Stimulated activated CD8-positive, alpha-beta memory T cell treated with anti-CD3 and anti-CD28 coated beads, Interleukin-15, amount 100 ng/mL, for 48 hours (primary cell): ENCODE results near the gene POU2F1.

Experiments used
- DNase-seq, 2 donors: peaks; one replicate each; pipeline ENCODE4 v3.0.0-alpha.2; 2020; ENCODE audit warnings: low read depth in 2 of 2

The POU2F1 gene

GRCh38 chr1:167220537-167221125 is at the start of gene POU2F1:
TSS of gene POU2F1 (plus strand) at chr1:167220886. CDS start at chr1:167220898, 12 bp downstream.
- peak; percentile 97 for DNase-seq

DNA sequence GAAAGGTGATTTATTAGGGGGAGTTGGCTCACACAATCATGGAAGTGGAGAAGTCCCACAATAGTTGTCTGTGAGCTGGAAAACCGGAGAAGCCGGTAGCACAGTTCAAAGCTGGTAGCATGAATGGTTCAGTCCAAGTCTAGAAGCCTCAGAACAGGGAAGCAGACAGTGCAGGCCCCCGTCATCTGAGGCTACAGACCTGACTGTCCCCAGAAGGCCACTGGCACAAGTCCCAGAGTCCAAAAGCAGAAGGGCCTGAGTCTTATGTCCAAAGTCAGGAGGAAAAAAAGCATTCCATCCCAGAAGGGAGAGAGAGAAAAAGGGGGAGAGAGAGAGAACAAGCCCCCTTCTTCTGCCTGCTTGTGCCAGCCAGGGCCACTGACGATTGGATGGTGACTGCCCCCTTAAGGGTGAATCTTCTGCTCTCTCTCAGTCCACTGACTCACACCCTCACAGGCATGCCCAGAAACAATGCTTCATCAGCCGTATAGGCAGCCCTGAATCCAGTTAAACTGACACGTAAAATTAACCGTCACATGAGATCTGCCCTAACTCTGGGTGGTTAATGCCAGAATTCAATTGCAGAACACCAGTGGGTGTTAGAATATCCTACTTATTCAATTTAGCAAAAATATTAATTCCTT is 49.3 kb upstream of the POU2F1 start:
- DNase-seq, result no peak

GRCh38 chr1:167173516-167174184 is 47.0 kb upstream of the POU2F1 start:
- no peak for DNase-seq

DNA sequence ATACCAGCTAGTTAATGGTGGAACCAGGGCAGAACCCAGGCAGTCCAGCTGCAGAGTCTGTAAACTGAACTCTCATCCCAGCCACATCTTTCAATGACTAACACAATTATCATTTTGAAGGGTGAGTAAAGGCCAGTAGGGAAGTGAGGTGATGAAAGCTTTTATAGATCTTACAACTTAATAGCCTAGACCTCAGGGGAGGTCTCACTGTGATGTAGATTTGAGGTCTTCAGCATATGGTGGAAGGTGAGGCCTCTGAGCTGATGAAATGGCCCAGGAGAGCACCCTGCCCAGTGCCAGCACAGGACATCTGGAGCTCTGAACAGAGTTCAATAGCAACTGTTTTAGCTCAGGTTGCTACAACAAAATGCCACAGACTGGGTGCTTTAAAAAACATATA is 44.8 kb upstream of the POU2F1 start:
- no peak for DNase-seq

GRCh38 chr1:167178831-167179230 is 41.9 kb upstream of the POU2F1 start:
- no peak for DNase-seq

DNA sequence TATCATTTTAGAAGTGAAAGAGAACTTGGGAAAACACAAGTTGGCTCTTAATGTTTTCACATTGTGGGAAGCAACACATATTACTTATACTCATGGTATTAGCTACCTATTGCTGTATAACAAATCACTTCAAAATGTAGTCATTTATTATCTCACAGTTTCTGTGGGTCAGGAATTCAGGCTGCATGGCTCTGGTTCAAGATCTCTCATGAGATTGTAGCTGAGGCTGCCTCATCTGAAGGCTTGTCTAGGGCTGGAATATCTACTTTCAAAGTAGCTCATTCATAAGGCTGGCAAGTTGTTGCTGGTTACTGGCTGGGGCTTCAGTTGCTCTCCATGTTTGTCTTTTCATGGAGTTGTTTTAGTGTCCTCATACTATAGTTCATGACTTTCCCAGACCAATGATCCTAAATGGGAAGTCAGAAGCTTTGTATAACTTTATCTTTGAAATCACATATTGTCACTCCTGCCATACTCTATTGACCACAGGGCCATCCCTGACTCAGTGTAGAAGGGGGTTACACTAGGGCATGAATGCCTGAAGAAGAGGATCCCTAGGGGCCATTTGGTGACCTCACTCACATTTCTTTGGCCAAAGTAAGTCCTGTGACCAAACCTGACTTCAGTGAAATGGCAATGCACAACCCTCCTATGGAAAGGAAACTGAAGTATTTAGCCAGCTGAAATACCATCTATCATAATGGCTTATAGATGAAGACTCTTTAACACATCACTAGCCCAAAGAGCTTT is 37.9 kb upstream of the POU2F1 start:
- no peak for DNase-seq

GRCh38 chr1:167184081-167184480 is 36.6 kb upstream of the POU2F1 start:
- DNase-seq, result no peak

- no peak for DNase-seq
Measured at GRCh38 chr1:167185062-167185461, 35.6 kb upstream of the POU2F1 start.

GRCh38 chr1:167185974-167186657 is 34.6 kb upstream of the POU2F1 start:
- no peak for DNase-seq

DNA sequence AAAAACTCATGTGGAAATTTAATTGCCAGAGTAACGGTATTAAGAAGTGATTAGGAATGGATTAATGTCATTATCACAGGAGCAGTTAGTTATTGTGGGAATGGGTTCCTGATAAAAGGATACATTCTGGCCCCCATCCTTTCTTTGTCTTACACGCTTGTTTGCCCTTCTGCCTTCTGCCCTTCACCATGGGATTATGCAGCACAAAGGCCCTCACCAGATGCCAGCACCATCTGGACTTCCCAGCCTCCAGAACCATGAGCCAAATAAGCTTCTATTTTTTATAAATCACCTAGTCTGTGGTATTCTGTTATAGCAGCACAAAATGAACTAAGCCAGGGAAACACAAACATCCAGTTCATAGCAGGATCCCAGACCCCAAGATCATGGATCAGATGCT is 33.9 kb upstream of the POU2F1 start:
- no peak for DNase-seq

- DNase-seq, result no peak
Measured at GRCh38 chr1:167190747-167191237, 29.9 kb upstream of the POU2F1 start.

DNA sequence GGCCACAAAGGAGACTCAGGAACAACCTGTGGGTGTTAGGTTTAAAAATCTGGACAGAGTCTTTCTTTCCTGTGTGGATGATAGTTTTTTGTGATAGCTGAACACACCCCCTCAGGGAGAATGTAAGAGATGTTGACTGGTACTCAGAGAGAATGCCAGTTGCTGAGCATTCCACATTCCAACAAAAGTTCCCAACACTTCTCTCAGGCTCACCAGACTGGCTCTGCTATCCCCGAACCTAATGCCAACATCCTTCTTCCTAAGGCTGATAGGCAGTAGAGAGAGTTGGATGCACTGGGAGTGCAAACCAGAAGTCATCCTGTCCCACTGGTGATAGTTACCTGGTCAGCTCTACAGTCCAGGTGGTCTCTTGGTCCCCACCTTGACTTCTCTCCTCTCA is 28.7 kb upstream of the POU2F1 start:
- no peak for DNase-seq

DNA sequence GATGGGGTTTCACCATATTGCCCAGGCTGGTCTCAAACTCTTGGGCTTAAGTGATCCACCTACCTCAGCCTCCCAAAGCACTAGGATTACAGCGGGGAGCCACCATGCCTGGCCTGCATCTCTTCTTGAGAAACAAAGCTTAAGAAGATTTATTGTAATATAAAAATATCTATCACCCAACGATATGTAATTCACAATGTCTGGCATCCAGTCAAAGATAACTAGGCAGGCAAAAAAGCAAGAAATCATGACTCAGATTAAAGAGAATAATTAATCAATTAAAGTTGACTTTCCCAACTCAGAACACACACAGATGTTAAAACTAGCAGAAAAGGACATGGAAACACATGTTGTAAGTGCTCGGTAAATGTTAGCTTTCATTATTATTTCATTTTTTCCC is 26.5 kb upstream of the POU2F1 start:
- DNase-seq, result no peak

GRCh38 chr1:167196166-167196565 is 24.5 kb upstream of the POU2F1 start:
- no peak for DNase-seq

DNA sequence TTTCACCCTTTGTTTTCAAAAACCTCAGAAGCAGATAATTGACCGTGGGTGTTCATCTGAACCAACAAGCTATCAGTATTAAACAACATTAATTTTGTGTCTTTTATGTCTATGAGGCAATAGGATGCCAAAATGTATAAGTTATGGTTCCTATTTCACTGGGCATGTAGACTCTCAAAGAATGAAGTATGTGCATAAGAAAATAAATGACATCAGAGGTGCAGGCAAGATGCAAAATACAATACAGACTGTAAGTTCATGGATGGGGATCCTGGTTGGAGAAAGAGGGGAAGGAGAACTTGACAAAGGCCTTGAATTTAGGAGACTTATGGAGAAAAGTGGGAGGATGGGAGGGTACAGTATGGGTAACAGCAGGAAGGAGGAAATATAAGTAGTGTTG is 23.4 kb upstream of the POU2F1 start:
- no peak for DNase-seq

- DNase-seq, result no peak
Measured at GRCh38 chr1:167197692-167198091, 23.0 kb upstream of the POU2F1 start.

DNA sequence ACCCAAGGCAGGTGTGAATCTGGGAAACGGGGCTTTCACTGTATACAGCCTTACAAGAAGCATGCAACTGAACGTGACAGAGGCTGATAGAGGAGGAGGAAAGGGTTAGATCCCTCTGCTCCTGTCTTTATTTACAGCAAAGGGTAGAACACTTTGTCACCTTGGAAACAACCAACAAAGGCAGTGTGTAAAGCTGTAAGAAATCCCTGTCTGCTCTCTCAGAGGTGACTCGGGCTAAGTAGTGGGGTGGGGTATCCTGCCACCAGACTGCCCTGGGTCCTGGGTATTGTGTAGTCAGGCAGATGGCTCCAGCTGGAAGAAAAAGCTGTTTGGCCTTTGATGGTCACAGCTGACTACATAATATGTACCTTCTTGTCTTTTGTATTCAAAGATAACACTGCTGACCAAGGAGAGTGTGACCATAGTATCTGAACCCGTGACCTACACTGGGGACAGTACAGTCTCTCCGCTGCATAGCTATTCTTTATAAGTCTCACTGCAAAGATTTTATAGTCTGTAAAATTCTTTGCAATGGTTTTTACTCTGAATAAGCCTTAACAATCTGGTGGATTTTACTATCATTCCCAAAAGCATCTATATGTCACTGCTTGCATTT is 22.1 kb upstream of the POU2F1 start:
- DNase-seq, result no peak

GRCh38 chr1:167199656-167200055 is 21.0 kb upstream of the POU2F1 start:
- no peak for DNase-seq

- no peak for DNase-seq
Measured at GRCh38 chr1:167200272-167200671, 20.4 kb upstream of the POU2F1 start.

- no peak for DNase-seq
Measured at GRCh38 chr1:167200749-167201148, 19.9 kb upstream of the POU2F1 start.

DNA sequence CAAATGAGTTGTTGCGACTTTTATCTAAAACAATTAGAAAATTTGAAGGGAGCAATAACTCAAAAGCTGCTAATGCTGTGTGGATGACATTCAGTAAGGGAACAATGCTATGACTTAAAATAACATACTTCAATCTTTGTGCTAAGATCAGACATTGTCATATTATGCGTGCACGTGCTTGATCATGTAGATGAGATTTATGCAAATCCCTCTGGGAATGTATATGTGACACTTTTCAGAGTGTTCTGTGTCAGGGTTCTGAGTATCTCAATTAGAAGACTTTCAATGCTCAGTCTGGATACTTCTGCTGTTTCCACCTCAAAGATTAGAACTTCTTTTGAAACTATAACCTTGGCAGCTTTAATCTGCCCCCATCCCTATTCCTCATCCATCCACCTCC is 18.6 kb upstream of the POU2F1 start:
- no peak for DNase-seq
